SHP77 (cell line): ENCODE results near the gene OR1L4.

Experiments used
- DNase-seq, 2 experiments: peaks; one replicate each; lab custom pipeline; 2025; lab: John Stamatoyannopoulos, UW

Gene OR1L4

GRCh38 chr9:122723690-122724089 lies at the start of gene OR1L4:
TSS of gene OR1L4 (plus strand) at chr9:122723990. CDS start at chr9:122723990, 0 bp downstream.
- no peak for DNase-seq

GRCh38 chr9:122684851-122685250 lies 38.9 kb upstream of the OR1L4 start:
- no peak for DNase-seq

GRCh38 chr9:122695696-122696095 lies 28.1 kb upstream of the OR1L4 start:
- DNase-seq, result no peak

GRCh38 chr9:122718038-122718437 lies 5.8 kb upstream of the OR1L4 start:
- no peak for DNase-seq

GRCh38 chr9:122719218-122719617 lies 4.6 kb upstream of the OR1L4 start:
- DNase-seq, result no peak

- DNase-seq, result no peak
Measured at GRCh38 chr9:122742003-122742402, 18.2 kb downstream of the OR1L4 start, which contains the start of gene OR1L6. TSS of gene OR1L6 (plus strand) at chr9:122742303. CDS start at chr9:122749848, 7,545 bp downstream.

GRCh38 chr9:122754825-122755224 lies 31.0 kb downstream of the OR1L4 start:
- DNase-seq, result no peak

GRCh38 chr9:122767817-122768216 lies 44.0 kb downstream of the OR1L4 start:
- DNase-seq, result no peak
